Peyer's patch (tissue), 4 donors: ENCODE results near the gene SNAPC3. TPM values are rescaled to one million over a fixed set of nuclear protein-coding genes. Genes with fewer than 3 reads are reported as not detected.
A peak's percentile ranks its signal among the peaks of the same experiment; 100 is the strongest.

Experiments used
- DNase-seq, 3 donors: peaks; one replicate each; pipeline ENCODE4 v3.0.0-alpha.2; 2017 to 2019
- H3K27ac ChIP-seq, 4 donors: fragments of 200-600 bp; sonication (generic); one replicate each; pipeline ENCODE4 v1.5.1; 2016 to 2019
- H3K27me3 ChIP-seq, 2 donors: fragments of 200-600 bp; sonication (generic); one replicate each; pipeline ENCODE4 v1.5.1; 2019
- H3K36me3 ChIP-seq, 3 donors: fragments of 200-600 bp; sonication (generic); one replicate each; pipeline ENCODE4 v1.5.1; 2016 to 2019
- H3K4me1 ChIP-seq, 4 donors: fragments of 200-600 bp; sonication (generic); one replicate each; pipeline ENCODE4 v1.5.1; 2016 to 2019
- H3K4me3 ChIP-seq, 4 donors: fragments of 200-600 bp; sonication (generic); 1 replicate in 3 of 4; 2 replicates in 1 of 4; pipeline ENCODE4 v1.5.1; 2016 to 2019; ENCODE audit warnings: mild to moderate bottlenecking in 1 of 4
- H3K9me3 ChIP-seq, 4 donors: fragments of 200-600 bp; sonication (generic); one replicate each; pipeline ENCODE4 v1.5.1; 2016 to 2019; ENCODE audit warnings: mild to moderate bottlenecking in 1 of 4
- POLR2A ChIP-seq, 2 donors: fragments of 450-650 bp; IDR thresholded peaks; one replicate each; pipeline ENCODE4 v1.5.1; 2017; ENCODE audit warnings: antibody characterized with exemption in 2 of 2, mild to moderate bottlenecking in 2 of 2, moderate library complexity in 2 of 2
- total RNA-seq, 4 donors: library from RNA; depleted of rRNA; stranded (reverse); fragments of >200 nt; gene quantifications; one replicate each; pipeline ENCODE4 v1.1.0, GENCODE V29; 2016
- TF ChIP-seq, protein P1 (sequence below), 6 experiments: fragments of 450-650 bp in 4 of 6; fragments of 200-600 bp in 2 of 6; sonication (generic) in 1 of 6; IDR thresholded peaks; one replicate each; pipeline ENCODE4 v1.5.1; 2017 to 2019; ENCODE audit warnings: antibody characterized with exemption in 6 of 6, mild to moderate bottlenecking in 3 of 6, moderate library complexity in 1 of 6

SNAPC3 gene
- total RNA-seq, 4 donors from 2014 or later, result 42.9 to 72.2 (median 61.3) TPM

DNA sequence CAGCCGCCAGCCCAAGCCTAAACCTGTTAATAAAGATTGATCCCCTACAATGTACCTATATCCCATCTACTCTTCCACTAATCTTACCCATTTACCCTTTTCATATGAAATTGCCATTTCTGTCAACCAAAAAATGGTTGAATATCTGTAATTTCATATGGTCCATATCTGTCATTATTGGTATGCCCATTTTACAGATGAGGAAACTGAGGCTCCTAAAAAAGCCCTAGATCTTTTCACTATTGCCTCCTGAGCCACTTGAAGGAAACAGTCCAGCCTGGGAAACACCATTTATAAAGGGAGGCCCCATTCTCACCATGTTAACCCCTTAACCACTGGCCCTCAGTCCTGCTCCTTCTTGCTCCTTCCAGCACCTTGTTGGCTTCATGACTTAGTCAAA, 41.2 kb upstream of the SNAPC3 start:
- no peak for DNase-seq
- Histone ChIP-seq H3K27ac (no peak overlapping the region), H3K9me3 (no peaks in the 10 kb centered on the region), H3K27me3 (no peaks in the 10 kb centered on the region), H3K4me3 (no peak overlapping the region), H3K36me3 (no peaks in the 10 kb centered on the region), H3K4me1 (no peaks in the 10 kb centered on the region)
- TF ChIP-seq, protein P1, sequence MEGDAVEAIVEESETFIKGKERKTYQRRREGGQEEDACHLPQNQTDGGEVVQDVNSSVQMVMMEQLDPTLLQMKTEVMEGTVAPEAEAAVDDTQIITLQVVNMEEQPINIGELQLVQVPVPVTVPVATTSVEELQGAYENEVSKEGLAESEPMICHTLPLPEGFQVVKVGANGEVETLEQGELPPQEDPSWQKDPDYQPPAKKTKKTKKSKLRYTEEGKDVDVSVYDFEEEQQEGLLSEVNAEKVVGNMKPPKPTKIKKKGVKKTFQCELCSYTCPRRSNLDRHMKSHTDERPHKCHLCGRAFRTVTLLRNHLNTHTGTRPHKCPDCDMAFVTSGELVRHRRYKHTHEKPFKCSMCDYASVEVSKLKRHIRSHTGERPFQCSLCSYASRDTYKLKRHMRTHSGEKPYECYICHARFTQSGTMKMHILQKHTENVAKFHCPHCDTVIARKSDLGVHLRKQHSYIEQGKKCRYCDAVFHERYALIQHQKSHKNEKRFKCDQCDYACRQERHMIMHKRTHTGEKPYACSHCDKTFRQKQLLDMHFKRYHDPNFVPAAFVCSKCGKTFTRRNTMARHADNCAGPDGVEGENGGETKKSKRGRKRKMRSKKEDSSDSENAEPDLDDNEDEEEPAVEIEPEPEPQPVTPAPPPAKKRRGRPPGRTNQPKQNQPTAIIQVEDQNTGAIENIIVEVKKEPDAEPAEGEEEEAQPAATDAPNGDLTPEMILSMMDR (IDR thresholded peaks at IDR 0.05), result no peak
- TF ChIP-seq POLR2A (IDR thresholded peaks at IDR 0.05), result no peak

DNA sequence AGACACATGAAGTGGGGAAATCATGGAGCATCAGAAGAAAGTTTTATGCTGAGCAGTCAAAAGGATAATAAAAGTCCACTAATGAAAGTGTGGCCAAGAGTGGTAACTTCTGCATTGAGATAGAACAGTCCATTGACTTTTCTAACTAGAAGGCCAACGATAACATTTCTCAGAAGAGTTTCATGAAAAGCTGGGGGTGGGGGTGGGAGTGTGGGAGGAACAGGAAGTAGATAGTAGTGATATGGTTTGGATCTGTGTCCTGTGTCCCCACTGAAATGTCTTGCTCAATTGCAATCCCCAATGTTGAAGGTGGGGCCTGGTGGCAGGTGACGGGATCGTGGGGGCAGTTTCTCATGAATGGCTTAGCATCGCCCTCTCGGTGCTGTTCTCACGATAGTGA, 36.2 kb upstream of the SNAPC3 start:
- Histone ChIP-seq H3K9me3 (no peaks in the 10 kb centered on the region), H3K4me3 (no peak overlapping the region), H3K27ac (no peak overlapping the region), H3K27me3 (no peaks in the 10 kb centered on the region), H3K4me1 (peaks cover 0 to 10% (median 0%) of the 10 kb centered on the region in 4 donors), H3K36me3 (no peaks in the 10 kb centered on the region)
- no peak for TF ChIP-seq POLR2A (IDR thresholded peaks at IDR 0.05)
- TF ChIP-seq, protein P1 (IDR thresholded peaks at IDR 0.05), result no peak
- DNase-seq, result no peak

DNA sequence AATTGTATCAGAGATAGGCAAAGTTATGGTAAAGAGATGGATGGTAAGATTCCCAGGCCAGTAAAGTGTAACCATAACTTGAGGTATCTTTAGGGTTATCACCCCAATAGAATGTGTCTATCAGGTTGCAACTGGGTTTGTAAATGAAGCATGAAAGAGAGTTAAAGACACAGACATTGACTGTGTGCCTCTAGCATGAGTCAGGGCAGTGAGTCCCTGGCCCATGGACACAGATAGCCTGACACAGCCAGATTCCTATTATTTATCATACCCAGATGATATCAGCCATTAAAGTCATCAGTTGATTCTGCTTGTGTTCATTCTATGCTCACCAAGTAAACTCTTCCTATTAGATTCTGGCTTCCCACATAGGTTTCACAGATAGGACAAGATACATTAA, 33.5 kb upstream of the SNAPC3 start:
- Histone ChIP-seq H3K9me3 (no peaks in the 10 kb centered on the region), H3K27ac (peak overlapping the region in 2 of 4 donors; percentile 50 to 83), H3K27me3 (no peaks in the 10 kb centered on the region), H3K4me3 (no peak overlapping the region), H3K36me3 (no peaks in the 10 kb centered on the region), H3K4me1 (peaks cover 0 to 23% (median 2%) of the 10 kb centered on the region in 4 donors)
- DNase-seq, result no peak
- TF ChIP-seq, protein P1 (IDR thresholded peaks at IDR 0.05), result no peak
- TF ChIP-seq POLR2A (IDR thresholded peaks at IDR 0.05), result no peak

DNA sequence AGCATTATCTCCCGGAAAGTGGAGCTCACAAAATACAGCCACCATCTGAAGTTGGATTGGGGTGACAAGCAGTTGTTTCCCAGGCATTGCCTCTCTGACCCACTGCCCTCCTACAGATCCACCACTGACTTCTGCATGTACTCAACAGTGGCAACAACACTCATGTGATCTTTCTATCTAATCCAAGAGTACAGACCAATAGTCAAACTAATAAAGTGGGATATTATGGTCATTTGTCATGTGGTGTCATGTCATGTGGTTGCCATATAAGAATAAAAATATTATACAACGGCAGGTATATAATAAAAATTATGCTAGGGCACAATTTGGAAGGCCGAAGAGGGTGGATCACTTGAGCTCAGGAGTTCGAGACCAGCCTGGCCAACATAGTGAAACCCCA, 33.0 kb upstream of the SNAPC3 start:
- Histone ChIP-seq H3K4me1 (peaks cover 0 to 23% (median 2%) of the 10 kb centered on the region in 4 donors), H3K27ac (peak overlapping the region in 2 of 4 donors; percentile 50 to 83), H3K4me3 (no peak overlapping the region), H3K27me3 (no peaks in the 10 kb centered on the region), H3K36me3 (no peaks in the 10 kb centered on the region), H3K9me3 (no peaks in the 10 kb centered on the region)
- TF ChIP-seq POLR2A (IDR thresholded peaks at IDR 0.05), result no peak
- TF ChIP-seq, protein P1 (IDR thresholded peaks at IDR 0.05), result no peak
- no peak for DNase-seq

DNA sequence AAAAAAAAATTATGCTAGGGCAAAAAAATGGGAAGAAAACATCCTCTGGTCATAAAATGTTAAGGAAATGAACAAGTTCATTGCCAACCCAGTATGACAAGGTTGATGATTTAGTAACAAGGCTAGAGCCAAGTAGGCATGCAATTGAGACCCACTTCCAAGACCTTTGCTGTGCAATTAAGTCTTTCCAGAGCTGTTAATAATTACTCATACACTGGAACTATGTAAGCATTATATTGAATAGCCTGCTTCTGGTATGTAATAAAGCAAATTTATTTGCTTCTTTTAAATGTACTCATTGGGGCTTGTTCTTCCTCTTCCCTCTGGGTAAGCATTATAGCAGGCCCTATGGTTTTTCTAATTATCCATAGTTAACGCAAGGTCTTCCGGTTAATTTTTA, 32.5 kb upstream of the SNAPC3 start:
- H3K36me3 ChIP-seq, result no peaks in the 10 kb centered on the region
- H3K4me3 ChIP-seq, result no peak overlapping the region
- DNase-seq, result no peak
- no peak for TF ChIP-seq POLR2A (IDR thresholded peaks at IDR 0.05)
- TF ChIP-seq, protein P1 (IDR thresholded peaks at IDR 0.05), result no peak
- H3K9me3 ChIP-seq, result no peaks in the 10 kb centered on the region
- H3K27me3 ChIP-seq, result no peaks in the 10 kb centered on the region
- peak overlapping the region in 2 of 4 donors; percentile 45 to 85 for H3K27ac ChIP-seq
- peaks cover 0 to 23% (median 2%) of the 10 kb centered on the region in 4 donors for H3K4me1 ChIP-seq

DNA sequence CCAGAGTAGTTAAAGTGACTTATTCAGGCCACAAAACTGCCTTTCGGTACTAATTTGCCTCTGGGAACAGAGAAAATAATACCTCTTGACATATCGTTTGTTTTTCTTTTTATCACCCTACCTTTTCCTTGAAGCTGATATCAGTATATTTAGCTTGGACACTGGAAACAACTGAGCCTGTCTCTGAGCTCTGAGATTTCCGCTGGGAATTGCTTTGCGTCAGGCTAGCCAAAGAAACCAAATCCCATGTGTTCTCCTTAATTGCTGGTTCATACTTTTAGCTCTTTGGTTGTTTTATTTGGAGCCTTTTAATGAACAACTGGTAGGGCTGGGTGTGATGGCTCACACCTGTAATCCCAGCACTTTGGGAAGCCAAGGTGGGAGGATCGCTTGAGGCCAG, 30.3 kb upstream of the SNAPC3 start:
- H3K27ac ChIP-seq, result no peak overlapping the region
- no peak for TF ChIP-seq POLR2A (IDR thresholded peaks at IDR 0.05)
- TF ChIP-seq, protein P1 (IDR thresholded peaks at IDR 0.05), result no peak

More for the DNA sequence above, 30.3 kb upstream of the SNAPC3 start:
- no peaks in the 10 kb centered on the region for H3K36me3 ChIP-seq
- no peak overlapping the region for H3K4me3 ChIP-seq
- no peaks in the 10 kb centered on the region for H3K27me3 ChIP-seq
- DNase-seq, result no peak
- peaks cover 0 to 23% (median 2%) of the 10 kb centered on the region in 4 donors for H3K4me1 ChIP-seq
- no peaks in the 10 kb centered on the region for H3K9me3 ChIP-seq
